GM21717 (cell line): ENCODE measurements around the gene NPAS4.
"Not testable (repeated sequence)": the region's sequence is repeated elsewhere in the genome, so short reads cannot be mapped to it uniquely, and the experiment has no call there.

Experiments
- ATAC-seq: cut with Tn5 transposase; IDR thresholded peaks from one replicate; pipeline ENCODE4 v1.9.1; 2021; ENCODE audit warnings: mild to moderate bottlenecking, moderate library complexity; ENCODE audit not compliant: unreplicated experiment

Gene NPAS4

GRCh38 chr11:66417000-66417399 is 3.8 kb upstream of the NPAS4 start:
- no peak for ATAC-seq

- no peak for ATAC-seq
These were observed 2.5 kb upstream of the NPAS4 start for GRCh38 chr11:66418168-66418985.

- ATAC-seq: no peak
These were observed 1.9 kb upstream of the NPAS4 start for GRCh38 chr11:66418986-66419308.

- ATAC-seq: no peak
These were observed 1.0 kb upstream of the NPAS4 start for GRCh38 chr11:66419825-66420224.

- no peak for ATAC-seq
These were observed 814 bp downstream of the NPAS4 start for GRCh38 chr11:66421492-66422205.

GRCh38 chr11:66426314-66426713 is 5.5 kb downstream of the NPAS4 start:
- ATAC-seq: no peak

- no peak for ATAC-seq
These were observed 8.1 kb downstream of the NPAS4 start for GRCh38 chr11:66428933-66429332.

GRCh38 chr11:66429983-66430602 is 9.3 kb downstream of the NPAS4 start:
- ATAC-seq: no peak

- ATAC-seq: not testable (repeated sequence)
These were observed 10.5 kb downstream of the NPAS4 start for GRCh38 chr11:66431287-66431686.

- ATAC-seq: not testable (repeated sequence)
These were observed 11.1 kb downstream of the NPAS4 start for GRCh38 chr11:66431871-66432329.

GRCh38 chr11:66432597-66432996 is 11.8 kb downstream of the NPAS4 start:
- no peak for ATAC-seq

GRCh38 chr11:66437979-66438503 is 17.2 kb downstream of the NPAS4 start:
- ATAC-seq: no peak

GRCh38 chr11:66438504-66439466 is 17.9 kb downstream of the NPAS4 start, which contains the start of gene MRPL11:
Gene MRPL11, minus strand, starts transcription at chr11:66438848. Its CDS starts 94 bp downstream, at chr11:66438754.
- peak; percentile 86 for ATAC-seq

GRCh38 chr11:66440101-66440939 is 19.5 kb downstream of the NPAS4 start:
- ATAC-seq: not testable (repeated sequence)

GRCh38 chr11:66440940-66441282 is 20.1 kb downstream of the NPAS4 start:
- not testable (repeated sequence) for ATAC-seq

- no peak for ATAC-seq
These were observed 22.8 kb downstream of the NPAS4 start for GRCh38 chr11:66443602-66444001.

- no peak for ATAC-seq
These were observed 26.2 kb downstream of the NPAS4 start for GRCh38 chr11:66447012-66447411.

GRCh38 chr11:66448523-66448922 is 27.7 kb downstream of the NPAS4 start:
- no peak for ATAC-seq

- no peak for ATAC-seq
These were observed 29.7 kb downstream of the NPAS4 start for GRCh38 chr11:66450560-66450959.
